Mesenchymal stem cell (in vitro differentiated cells and primary cell): ENCODE results near the gene MRPL55.
"Not testable (repeated sequence)": the region's sequence is repeated elsewhere in the genome, so short reads cannot be mapped to it uniquely, and the experiment has no call there.

ENCODE experiments used
- DNase-seq: peaks from one replicate; pipeline ENCODE4 v3.0.0-alpha.2; 2013
- H2AFZ ChIP-seq: one replicate; pipeline ENCODE4 v1.6.1; 2013; ENCODE audit warnings: low read depth, mild to moderate bottlenecking, control low read depth, inconsistent platforms, low read length, moderate library complexity
- H2AK5ac ChIP-seq: 2 replicates; pipeline ENCODE4 v1.6.1; 2013; ENCODE audit warnings: low read length, moderate library complexity, mild to moderate bottlenecking, inconsistent platforms; ENCODE audit not compliant: severe bottlenecking
- H2BK120ac ChIP-seq: one replicate; pipeline ENCODE4 v1.6.1; 2013; ENCODE audit warnings: low read depth, mild to moderate bottlenecking, inconsistent platforms, low read length, moderate library complexity
- H2BK12ac ChIP-seq, 2 experiments: one replicate each; pipeline ENCODE4 v1.6.1; 2013; ENCODE audit warnings: inconsistent platforms in 2 of 2, low read length in 2 of 2, mild to moderate bottlenecking in 2 of 2, moderate library complexity in 2 of 2, control low read depth in 1 of 2
- H2BK15ac ChIP-seq: one replicate; pipeline ENCODE4 v1.6.1; 2013; ENCODE audit warnings: mild to moderate bottlenecking, low read depth, inconsistent platforms; ENCODE audit not compliant: poor library complexity, severe bottlenecking
- H2BK5ac ChIP-seq: 2 replicates; pipeline ENCODE4 v1.6.1; 2013; ENCODE audit warnings: low read depth, mild to moderate bottlenecking, low read length, control low read depth, inconsistent platforms; ENCODE audit not compliant: poor library complexity, severe bottlenecking
- H3K14ac ChIP-seq, 2 experiments: one replicate each; pipeline ENCODE4 v1.6.1; 2013; ENCODE audit warnings: inconsistent platforms in 2 of 2, low read length in 2 of 2, control low read depth in 1 of 2, mild to moderate bottlenecking in 1 of 2, moderate library complexity in 1 of 2
- H3K18ac ChIP-seq, 2 experiments: one replicate each; pipeline ENCODE4 v1.6.1; 2013; ENCODE audit warnings: inconsistent platforms in 2 of 2, low read length in 2 of 2, control low read depth in 1 of 2, low read depth in 1 of 2, mild to moderate bottlenecking in 1 of 2
- H3K23ac ChIP-seq, 2 experiments: one replicate each; pipeline ENCODE4 v1.6.1; 2013; ENCODE audit warnings: inconsistent platforms in 2 of 2, low read length in 2 of 2, mild to moderate bottlenecking in 2 of 2, moderate library complexity in 2 of 2, control low read depth in 1 of 2
- H3K27ac ChIP-seq: 2 replicates; pipeline ENCODE4 v1.5.1; 2013; ENCODE audit warnings: mild to moderate bottlenecking, moderate library complexity, low read length, control low read depth, inconsistent platforms; ENCODE audit not compliant: poor library complexity, severe bottlenecking
- H3K27me3 ChIP-seq, 2 experiments: 2 replicates each; pipeline versions ENCODE4 v1.6.1 to v1.7.0; 2013; ENCODE audit warnings: low read length in 2 of 2, mild to moderate bottlenecking in 2 of 2, moderate library complexity in 2 of 2, control low read depth in 1 of 2, inconsistent platforms in 1 of 2; ENCODE audit not compliant: control insufficient read depth in 1 of 2, insufficient read depth in 1 of 2
- H3K36me3 ChIP-seq, 2 experiments: 2 replicates each; pipeline versions ENCODE4 v1.6.1 to v1.7.0; 2013; ENCODE audit warnings: low read length in 2 of 2, control low read depth in 1 of 2, inconsistent platforms in 1 of 2, low read depth in 1 of 2, mild to moderate bottlenecking in 1 of 2; ENCODE audit not compliant: insufficient read depth in 2 of 2, control insufficient read depth in 1 of 2
- H3K4ac ChIP-seq, 2 experiments: one replicate each; pipeline ENCODE4 v1.6.1; 2013; ENCODE audit warnings: inconsistent platforms in 2 of 2, low read length in 2 of 2, mild to moderate bottlenecking in 2 of 2, moderate library complexity in 2 of 2, control low read depth in 1 of 2, low read depth in 1 of 2
- H3K4me1 ChIP-seq: 2 replicates; pipeline ENCODE4 v1.6.1; 2013; ENCODE audit warnings: low read depth, low read length, control low read depth; ENCODE audit not compliant: control insufficient read depth, insufficient read depth
- H3K4me2 ChIP-seq: 2 replicates; pipeline ENCODE4 v1.6.1; 2013; ENCODE audit warnings: low read length, mild to moderate bottlenecking, inconsistent platforms; ENCODE audit not compliant: poor library complexity, severe bottlenecking
- H3K4me3 ChIP-seq, 2 experiments: 2 replicates each; pipeline versions ENCODE4 v1.5.1 to v1.7.0; 2013; ENCODE audit warnings: low read length in 2 of 2, mild to moderate bottlenecking in 2 of 2, control low read depth in 1 of 2, low read depth in 1 of 2; ENCODE audit not compliant: insufficient read depth in 1 of 2
- H3K79me1 ChIP-seq: replicated peaks from 2 replicates; pipeline ENCODE4 v1.6.1; 2013; ENCODE audit warnings: mild to moderate bottlenecking, control low read depth, low read length, inconsistent platforms; ENCODE audit not compliant: poor library complexity, severe bottlenecking
- H3K9ac ChIP-seq: 2 replicates; pipeline ENCODE4 v1.7.0; 2013; ENCODE audit warnings: mild to moderate bottlenecking, low read length, moderate library complexity
- H3K9me3 ChIP-seq: 2 replicates; pipeline ENCODE4 v1.7.0; 2013; ENCODE audit warnings: mild to moderate bottlenecking, low read length; ENCODE audit not compliant: control insufficient read depth
- H4K8ac ChIP-seq: one replicate; pipeline ENCODE4 v1.6.1; 2013; ENCODE audit warnings: inconsistent platforms, mild to moderate bottlenecking, low read length, moderate library complexity
- H4K91ac ChIP-seq: one replicate; pipeline ENCODE4 v1.6.1; 2013; ENCODE audit warnings: mild to moderate bottlenecking, low read length, inconsistent platforms
- WGBS: methylation state at CpG from one replicate; pipeline ENCODE4 v1.1.7; 2013; ENCODE audit warnings: mixed read lengths; 5-methylcytosine and 5-hydroxymethylcytosine counted together

MRPL55 gene

GRCh38 chr1:228112617-228113016 is 3.5 kb upstream of the MRPL55 start:
- Histone ChIP-seq H2BK15ac (no peak overlapping the region), H3K9me3 (no peaks in the 10 kb centered on the region), H3K36me3 (peaks cover 2 to 4% of the 10 kb centered on the region in 2 experiments), H4K8ac (no peak overlapping the region), H2BK12ac (no peak overlapping the region), H3K4ac (no peak overlapping the region), H3K23ac (no peak overlapping the region), H3K9ac (no peak overlapping the region), H3K79me1 (peaks cover 18% of the 10 kb centered on the region), H3K4me3 (no peak overlapping the region), H3K4me2 (no peak overlapping the region), H3K14ac (no peak overlapping the region), H2AFZ (no peak overlapping the region), H3K27ac (no peak overlapping the region), H3K18ac (no peak overlapping the region), H2AK5ac (no peak overlapping the region), H2BK5ac (no peak overlapping the region), H4K91ac (no peak overlapping the region), H3K4me1 (peaks cover 15% of the 10 kb centered on the region), H3K27me3 (no peaks in the 10 kb centered on the region), H2BK120ac (no peak overlapping the region)
- WGBS: no CpG with 5 or more reads among the region's 1 CpG
- DNase-seq: no peak

- no peak overlapping the region for H2AFZ ChIP-seq
- H3K23ac ChIP-seq: no peak overlapping the region
- no peaks in the 10 kb centered on the region for H3K9me3 ChIP-seq
- no peak overlapping the region for H3K14ac ChIP-seq
- no peak overlapping the region for H4K8ac ChIP-seq
- H2BK5ac ChIP-seq: no peak overlapping the region
- H3K27ac ChIP-seq: no peak overlapping the region
- H3K4me3 ChIP-seq: no peak overlapping the region
- no peak for DNase-seq
- peaks cover 18% of the 10 kb centered on the region for H3K4me1 ChIP-seq
- no peak overlapping the region for H3K4me2 ChIP-seq
- no peak overlapping the region for H2BK15ac ChIP-seq
- H4K91ac ChIP-seq: no peak overlapping the region
- no peak overlapping the region for H3K4ac ChIP-seq
- no peak overlapping the region for H3K18ac ChIP-seq
- H2AK5ac ChIP-seq: no peak overlapping the region
- H3K27me3 ChIP-seq: no peaks in the 10 kb centered on the region
- H3K9ac ChIP-seq: no peak overlapping the region
- no peak overlapping the region for H2BK12ac ChIP-seq
- no peak overlapping the region for H2BK120ac ChIP-seq
- peaks cover 6 to 8% of the 10 kb centered on the region in 2 experiments for H3K36me3 ChIP-seq
- WGBS: 94% methylated on average over 7 of the region's 7 CpGs
- peaks cover 21% of the 10 kb centered on the region for H3K79me1 ChIP-seq
These were observed 3.1 kb upstream of the MRPL55 start for GRCh38 chr1:228112167-228112566.

- H3K36me3 ChIP-seq: peaks cover 15% of the 10 kb centered on the region in 2 experiments
- not testable (repeated sequence) for H2BK15ac ChIP-seq, H3K4me2 ChIP-seq, H3K14ac ChIP-seq, H3K27me3 ChIP-seq, H3K18ac ChIP-seq, H3K27ac ChIP-seq, H3K4ac ChIP-seq, H3K9me3 ChIP-seq, H4K91ac ChIP-seq, H3K9ac ChIP-seq, H3K4me3 ChIP-seq, DNase-seq, H2AFZ ChIP-seq, H2BK5ac ChIP-seq, H3K23ac ChIP-seq, H4K8ac ChIP-seq, H2BK120ac ChIP-seq, H2BK12ac ChIP-seq, H2AK5ac ChIP-seq
- WGBS: 95% methylated on average over 1 of the region's 6 CpGs
- H3K4me1 ChIP-seq: peaks cover 18% of the 10 kb centered on the region
- H3K79me1 ChIP-seq: peaks cover 25% of the 10 kb centered on the region
These were observed 2.2 kb upstream of the MRPL55 start for GRCh38 chr1:228111315-228111714.

- Histone ChIP-seq H3K9ac (peak overlapping the region; percentile 93), H2BK12ac (no peak overlapping the region), H4K8ac (no peak overlapping the region), H3K9me3 (no peaks in the 10 kb centered on the region), H3K79me1 (peaks cover 25% of the 10 kb centered on the region), H3K4me2 (peak overlapping the region; percentile 94), H4K91ac (no peak overlapping the region), H3K4ac (no peak overlapping the region), H2BK5ac (no peak overlapping the region), H3K27ac (no peak overlapping the region), H3K4me3 (peak overlapping the region in 1 of 2 experiments; percentile 85), H3K23ac (no peak overlapping the region), H3K18ac (no peak overlapping the region), H3K4me1 (peaks cover 18% of the 10 kb centered on the region), H2AFZ (no peak overlapping the region), H3K14ac (no peak overlapping the region), H2BK120ac (no peak overlapping the region), H2BK15ac (no peak overlapping the region), H3K27me3 (no peaks in the 10 kb centered on the region), H2AK5ac (no peak overlapping the region), H3K36me3 (peaks cover 23% of the 10 kb centered on the region in 2 experiments)
- WGBS: 95% methylated on average over 7 of the region's 7 CpGs
- DNase-seq: no peak
These were observed 1.5 kb upstream of the MRPL55 start for GRCh38 chr1:228110556-228110955.
